Right renal pelvis (tissue), 4 donors: ENCODE measurements around the gene TEX54. TPM values are rescaled to one million over a fixed set of nuclear protein-coding genes. Genes with fewer than 3 reads are reported as not detected.
A peak's percentile ranks its signal among the peaks of the same experiment; 100 is the strongest.

Source experiments
- DNase-seq, 4 donors: peaks; one replicate each; pipeline ENCODE4 v3.0.0-alpha.2; 2013; ENCODE audit warnings: low read depth in 4 of 4, low spot score in 3 of 4, missing footprints in 1 of 4
- polyA plus RNA-seq, 4 donors: library from polyadenylated mRNA; unstranded; fragments of 120-200 nt; gene quantifications; one replicate each; pipeline ENCODE4 v1.2.1, GENCODE V29; 2013; ENCODE audit not compliant: insufficient read length in 4 of 4

Gene TEX54
- polyA plus RNA-seq, 4 donors, result 0.17 TPM; not detected in 3

GRCh38 chr11:62791501-62792201, 41.0 kb downstream of the TEX54 start, which contains the start of gene TMEM223:
TMEM223 (minus strand) TSS chr11:62792006; CDS start chr11:62791994, 12 bp downstream.
- peak in 2 of 4 donors; percentile 67 to 70 for DNase-seq

GRCh38 chr11:62789576-62789975, 43.1 kb downstream of the TEX54 start:
- no peak for DNase-seq

- DNase-seq, result no peak
Observed at GRCh38 chr11:62788991-62789390, 43.6 kb downstream of the TEX54 start.

- DNase-seq, result peak; percentile 98
Observed at GRCh38 chr11:62787005-62787759, 45.5 kb downstream of the TEX54 start, which contains the start of gene TMEM179B. TMEM179B (plus strand) TSS chr11:62787402; CDS start chr11:62787432, 30 bp downstream.

GRCh38 chr11:62786318-62787004, 46.2 kb downstream of the TEX54 start:
- DNase-seq, result peak in 3 of 4 donors; percentile 81 to 83 (median 83)

- no peak for DNase-seq
Observed at GRCh38 chr11:62782753-62783152, 49.9 kb downstream of the TEX54 start.

Other genes with a start within 250 kb of the TEX54 start
- 10 to 100 TPM; 22.2 to 25.5 (median 23.7) TPM for gene TUT1, start 241.3 kb downstream of the TEX54 start, polyA plus RNA-seq
- gene MTA2, start 231.0 kb downstream of the TEX54 start, polyA plus RNA-seq, result 10 to 100 TPM; 90.8 to 99.5 (median 93.4) TPM
- gene EML3, start 220.1 kb downstream of the TEX54 start, polyA plus RNA-seq, result 10 to 100 TPM; 27.9 to 40.2 (median 36.0) TPM
- 1 to 10 TPM; 3.0 to 3.5 (median 3.4) TPM for gene ROM1, start 219.6 kb downstream of the TEX54 start, polyA plus RNA-seq
- 10 to 100 TPM; 28.7 to 43.6 (median 32.6) TPM for gene B3GAT3, start 210.9 kb downstream of the TEX54 start, polyA plus RNA-seq
- gene GANAB, start 186.2 kb downstream of the TEX54 start, polyA plus RNA-seq, result 100 to 1,000 TPM; 387 to 413 (median 398) TPM
- 10 to 100 TPM; 19.9 to 23.8 (median 20.8) TPM for gene INTS5, start 179.5 kb downstream of the TEX54 start, polyA plus RNA-seq
- gene C11orf98, start 167.6 kb downstream of the TEX54 start, polyA plus RNA-seq, result 10 to 100 TPM; 54.5 to 63.6 (median 61.6) TPM
- 1 to 10 TPM; 3.8 to 7.5 (median 4.9) TPM for gene CSKMT, start 167.5 kb downstream of the TEX54 start, polyA plus RNA-seq
- 10 to 100 TPM in 1 of 4 donors, 1 to 10 TPM in 3; 7.3 to 12.8 (median 8.0) TPM for gene UQCC3, start 161.2 kb downstream of the TEX54 start, polyA plus RNA-seq
- gene LBHD1, start 160.6 kb downstream of the TEX54 start, polyA plus RNA-seq, result 1 to 10 TPM; 3.3 to 8.6 (median 7.8) TPM
- 100 to 1,000 TPM; 147 to 179 (median 149) TPM for gene UBXN1, start 153.8 kb downstream of the TEX54 start, polyA plus RNA-seq
- gene LRRN4CL, start 143.3 kb downstream of the TEX54 start, polyA plus RNA-seq, result 1 to 10 TPM in 2 of 4 donors, under 1 TPM in 2; 0.91 to 1.5 (median 1.1) TPM
- 10 to 100 TPM; 60.3 to 69.8 (median 68.3) TPM for gene BSCL2, start 125.4 kb downstream of the TEX54 start, polyA plus RNA-seq
- 1 to 10 TPM; 1.4 to 2.4 (median 1.9) TPM for gene GNG3, start 125.2 kb downstream of the TEX54 start, polyA plus RNA-seq
- gene HNRNPUL2, start 105.4 kb downstream of the TEX54 start, polyA plus RNA-seq, result 10 to 100 TPM; 78.0 to 87.0 (median 84.2) TPM
- 10 to 100 TPM; 35.6 to 44.1 (median 42.3) TPM for gene TTC9C, start 104.4 kb downstream of the TEX54 start, polyA plus RNA-seq
- 1 to 10 TPM; 6.5 to 8.4 (median 7.2) TPM for gene ZBTB3, start 78.7 kb downstream of the TEX54 start, polyA plus RNA-seq
- 100 to 1,000 TPM; 147 to 159 (median 148) TPM for gene POLR2G, start 71.3 kb downstream of the TEX54 start, polyA plus RNA-seq
- gene TAF6L, start 61.4 kb downstream of the TEX54 start, polyA plus RNA-seq, result 10 to 100 TPM; 24.9 to 30.9 (median 28.4) TPM
- gene TMEM179B, start 45.4 kb downstream of the TEX54 start, polyA plus RNA-seq, result 10 to 100 TPM; 64.6 to 72.9 (median 68.3) TPM
- 10 to 100 TPM; 22.3 to 31.0 (median 25.5) TPM for gene TMEM223, start 40.8 kb downstream of the TEX54 start, polyA plus RNA-seq
- 100 to 1,000 TPM; 113 to 129 (median 123) TPM for gene NXF1, start 27.4 kb downstream of the TEX54 start, polyA plus RNA-seq
- 10 to 100 TPM; 53.5 to 60.8 (median 57.8) TPM for gene STX5, start 790 bp downstream of the TEX54 start, polyA plus RNA-seq
- gene WDR74, start 6.7 kb upstream of the TEX54 start, polyA plus RNA-seq, result 10 to 100 TPM; 35.4 to 40.9 (median 38.7) TPM
- 100 to 1,000 TPM; 182 to 190 (median 189) TPM for gene SLC3A2, start 48.1 kb upstream of the TEX54 start, polyA plus RNA-seq
- gene CHRM1, start 88.5 kb upstream of the TEX54 start, polyA plus RNA-seq, result under 1 TPM; 0.07 to 0.13 (median 0.09) TPM
- gene SLC22A6, start 152.1 kb upstream of the TEX54 start, polyA plus RNA-seq, result 10 to 100 TPM; 20.2 to 38.4 (median 30.5) TPM
- 10 to 100 TPM; 33.7 to 58.1 (median 46.7) TPM for gene SLC22A8, start 183.0 kb upstream of the TEX54 start, polyA plus RNA-seq